GM21390 (cell line): ENCODE data around the gene SLC22A6.

ENCODE experiments used
- ATAC-seq: cut with Tn5 transposase; IDR thresholded peaks from one replicate; pipeline ENCODE4 v1.9.1; 2021; ENCODE audit not compliant: unreplicated experiment

SLC22A6 gene

DNA sequence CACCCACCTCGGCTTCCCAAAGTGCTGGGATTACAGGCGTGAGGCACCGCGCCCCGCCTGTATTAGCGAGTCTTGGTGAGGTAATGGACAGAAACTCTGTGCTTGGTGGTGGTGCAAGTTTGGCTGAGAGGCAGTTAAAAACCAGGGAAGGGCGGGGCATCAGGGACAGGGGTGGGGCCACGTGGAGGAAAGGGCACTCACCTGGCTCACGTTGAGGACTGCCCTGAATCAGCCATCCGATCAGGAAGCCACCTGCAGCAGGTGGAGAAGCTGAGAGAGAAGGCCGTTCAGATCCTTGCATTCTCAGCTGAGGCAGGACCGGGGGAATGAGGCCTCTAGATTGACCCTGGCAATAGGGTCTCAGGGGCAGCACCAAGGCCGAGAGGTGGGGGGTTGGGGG lies 51.5 kb downstream of the SLC22A6 start:
- no peak for ATAC-seq

DNA sequence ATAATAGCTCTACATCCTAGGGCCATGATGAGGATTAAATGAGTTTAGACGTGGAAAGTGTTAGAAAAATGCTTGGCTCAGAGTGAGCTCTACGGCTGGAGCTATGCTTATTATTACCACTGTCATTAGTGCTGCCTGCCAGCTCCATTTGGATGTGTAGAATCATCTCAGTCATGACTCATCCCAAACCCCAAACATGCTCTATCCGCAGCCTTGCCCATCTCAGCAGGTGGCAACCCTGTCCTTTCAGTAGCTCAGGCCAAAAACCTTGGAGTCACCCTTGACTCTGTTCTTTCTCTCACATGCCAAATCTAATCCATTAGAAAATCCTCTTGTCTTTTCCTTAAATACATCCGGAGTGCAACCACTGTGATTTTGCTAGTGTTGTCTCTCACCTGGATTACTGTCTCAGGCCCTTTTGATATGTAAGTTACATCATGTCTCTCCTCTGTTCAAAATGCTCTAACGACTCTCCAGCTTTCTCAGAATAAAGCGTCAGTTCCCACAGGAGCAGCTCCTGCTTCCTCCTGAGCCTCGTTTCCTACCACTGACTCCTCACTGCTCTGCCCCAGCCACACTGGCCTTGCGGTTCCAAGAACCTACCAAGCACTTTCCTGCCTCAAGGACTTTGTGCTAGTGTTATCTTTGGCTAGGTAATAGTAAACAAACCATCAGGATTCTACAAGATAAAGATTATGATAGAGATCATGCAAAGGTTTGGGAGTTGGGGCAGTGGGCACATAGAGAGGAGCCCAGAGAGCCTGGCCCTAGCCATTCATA lies 53.1 kb downstream of the SLC22A6 start:
- ATAC-seq = no peak

DNA sequence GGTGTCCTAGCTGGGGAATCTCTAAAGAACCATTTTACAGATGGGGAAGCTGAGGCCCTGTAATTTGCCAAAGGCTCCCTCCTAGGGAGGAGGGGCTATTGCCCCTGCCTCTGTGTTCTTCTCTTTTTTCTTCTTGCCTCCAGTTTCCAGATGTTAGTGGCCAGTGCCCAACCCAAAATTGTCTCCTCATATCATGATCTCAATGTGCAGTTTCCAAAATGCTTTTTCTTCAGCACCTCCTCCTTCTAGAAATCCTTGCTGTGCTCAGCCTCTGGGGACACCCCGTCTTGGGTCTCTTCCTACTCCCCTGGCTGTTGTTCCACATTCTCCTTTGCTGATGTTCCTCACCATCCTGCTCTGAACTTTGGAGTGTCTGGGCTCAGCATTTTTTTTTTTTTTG lies 54.1 kb downstream of the SLC22A6 start:
- no peak for ATAC-seq

DNA sequence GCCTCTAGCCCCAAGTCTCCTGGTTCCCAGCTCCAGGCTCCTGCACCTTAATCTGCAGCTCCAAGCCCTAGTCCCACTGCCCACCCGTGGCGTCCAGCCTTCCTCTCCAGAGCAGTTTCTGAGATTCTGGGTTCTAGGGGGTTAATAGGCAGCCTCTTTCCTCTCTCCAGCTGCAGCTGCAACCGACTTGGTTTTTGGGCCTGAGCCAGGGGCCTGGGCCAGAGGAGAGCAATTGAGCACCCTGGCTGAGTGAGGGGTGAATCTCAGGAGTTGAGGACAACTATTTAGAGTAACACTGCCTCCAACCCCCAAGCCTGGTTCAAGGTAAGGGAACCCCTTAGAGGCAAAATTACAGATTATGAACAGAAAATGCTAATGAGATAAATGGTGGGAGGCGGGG lies 54.6 kb downstream of the SLC22A6 start:
- no peak for ATAC-seq

DNA sequence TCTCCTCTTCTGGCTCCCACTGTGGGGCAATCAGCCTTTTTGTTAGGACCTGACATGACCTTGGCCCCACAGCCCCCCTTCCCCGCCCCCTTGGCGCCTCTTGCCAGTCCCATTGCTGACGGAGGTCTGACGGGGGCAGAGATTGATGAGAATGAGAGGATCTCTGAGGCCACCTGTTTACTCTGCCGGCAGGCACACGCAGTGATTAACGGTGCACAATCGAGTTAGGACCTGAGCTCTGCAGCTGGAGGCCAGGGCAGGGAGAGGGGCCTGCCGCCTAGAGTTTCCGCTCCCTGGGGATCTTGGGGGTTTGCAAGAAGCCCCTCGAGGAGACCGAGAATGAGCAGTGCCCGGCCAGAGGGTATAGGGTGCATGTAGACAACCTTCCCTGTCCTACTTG lies 56.8 kb downstream of the SLC22A6 start:
- no peak for ATAC-seq

DNA sequence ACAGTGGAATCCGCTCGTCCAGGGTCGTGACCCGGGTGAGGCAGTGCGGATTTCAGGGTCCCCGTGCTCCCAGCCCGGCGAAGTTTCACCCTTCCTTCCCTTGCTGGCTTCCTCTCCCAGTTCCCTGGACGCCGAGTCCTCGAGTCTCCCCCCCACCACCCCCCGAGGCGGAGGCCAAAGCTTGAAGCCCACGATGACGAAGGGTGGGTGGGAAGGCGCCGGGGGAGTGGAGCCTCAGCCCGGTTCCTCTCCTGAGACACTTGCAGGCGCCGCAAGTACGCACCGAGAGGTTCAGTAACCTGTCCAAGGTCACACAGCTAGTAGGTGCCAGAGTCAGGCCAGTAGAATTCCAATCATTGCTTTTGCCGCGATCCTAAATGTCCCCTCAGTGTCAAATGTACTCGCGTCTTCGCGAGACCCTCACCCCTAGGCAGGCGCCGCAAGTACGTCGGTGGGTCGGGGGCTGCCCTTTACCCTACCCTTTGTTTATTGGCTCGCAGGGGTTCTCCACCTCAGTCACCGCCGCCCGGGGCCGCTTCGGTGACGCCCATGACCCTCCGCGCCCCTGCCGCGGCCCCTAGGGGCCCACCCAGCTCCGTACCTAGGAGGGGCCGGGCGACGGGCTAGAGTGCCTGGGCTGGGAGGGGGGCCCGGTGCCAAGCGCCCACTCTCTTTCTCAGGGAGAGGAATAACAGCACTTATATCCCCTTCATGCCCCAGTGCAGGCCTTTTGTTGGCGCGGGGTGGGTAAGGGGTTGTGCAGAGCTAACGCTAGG lies 57.9 kb downstream of the SLC22A6 start:
- ATAC-seq = no peak
